Stimulated activated CD8-positive, alpha-beta memory T cell treated with anti-CD3 and anti-CD28 coated beads, Interleukin-2, amount 100 ng/mL, for 48 hours (primary cell): Measurements from ENCODE around the gene L1CAM.
A peak's percentile ranks its signal among the peaks of the same experiment; 100 is the strongest.

Experiments used
- DNase-seq, 2 donors: peaks; one replicate each; pipeline ENCODE4 v3.0.0-alpha.2; 2020; ENCODE audit warnings: low read depth in 2 of 2

L1CAM gene

GRCh38 chrX:153885968-153886903 is at the start of gene L1CAM:
TSS of gene L1CAM (minus strand) at chrX:153886173. CDS start at chrX:153875836, 10,337 bp downstream.
- no peak for DNase-seq

- DNase-seq, result no peak
Observed at GRCh38 chrX:153935326-153935851, 49.4 kb upstream of the L1CAM start.

GRCh38 chrX:153934762-153935325 is 48.9 kb upstream of the L1CAM start, which contains the start of gene NAA10:
TSS of gene NAA10 (minus strand) at chrX:153935037. CDS start at chrX:153934904, 133 bp downstream.
- DNase-seq, result peak; percentile 44 to 65

GRCh38 chrX:153934148-153934761 is 48.3 kb upstream of the L1CAM start:
- DNase-seq, result no peak

DNA sequence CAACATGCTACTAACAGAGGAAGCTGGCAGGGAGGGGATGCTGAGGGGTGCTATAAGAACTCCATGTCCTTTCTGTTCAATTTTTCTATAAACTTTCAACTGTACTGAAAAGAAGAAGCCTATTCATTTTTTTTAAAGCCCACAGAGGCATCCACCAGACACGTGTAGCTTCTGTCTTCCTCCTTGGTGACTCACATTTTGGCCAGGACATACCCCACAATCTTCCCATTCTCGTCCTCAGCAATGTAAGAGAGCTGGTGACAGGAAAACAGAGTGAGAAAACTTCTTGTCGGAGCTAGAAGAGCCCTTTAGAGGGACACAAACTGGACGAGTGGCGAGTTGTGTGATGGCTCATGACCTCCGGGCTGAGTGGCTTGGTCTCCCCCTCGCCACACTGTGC is 47.8 kb upstream of the L1CAM start:
- no peak for DNase-seq

- DNase-seq, result no peak
Observed at GRCh38 chrX:153932220-153932915, 46.4 kb upstream of the L1CAM start.

DNA sequence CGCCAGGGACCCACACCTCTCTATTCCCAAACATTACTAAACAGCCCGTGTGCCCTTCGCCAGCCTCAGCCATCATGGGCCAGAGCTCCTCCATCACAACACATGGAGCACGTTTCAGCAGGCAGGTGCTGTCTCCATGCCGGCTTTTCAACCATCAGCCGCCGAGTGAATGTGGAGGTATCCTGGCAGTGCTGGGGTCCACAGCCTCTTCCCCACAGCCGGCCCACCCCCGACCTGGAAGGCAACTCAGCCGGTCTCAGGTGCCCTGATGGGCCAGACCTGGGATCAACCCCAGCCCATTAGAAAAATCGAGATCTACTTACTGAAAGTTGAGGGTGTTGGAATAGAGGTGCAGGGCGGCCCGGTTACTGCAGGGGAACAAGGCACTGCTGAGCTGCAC is 45.8 kb upstream of the L1CAM start:
- no peak for DNase-seq

- no peak for DNase-seq
Observed at GRCh38 chrX:153931151-153931550, 45.2 kb upstream of the L1CAM start.

- no peak for DNase-seq
Observed at GRCh38 chrX:153930011-153930910, 44.3 kb upstream of the L1CAM start.

DNA sequence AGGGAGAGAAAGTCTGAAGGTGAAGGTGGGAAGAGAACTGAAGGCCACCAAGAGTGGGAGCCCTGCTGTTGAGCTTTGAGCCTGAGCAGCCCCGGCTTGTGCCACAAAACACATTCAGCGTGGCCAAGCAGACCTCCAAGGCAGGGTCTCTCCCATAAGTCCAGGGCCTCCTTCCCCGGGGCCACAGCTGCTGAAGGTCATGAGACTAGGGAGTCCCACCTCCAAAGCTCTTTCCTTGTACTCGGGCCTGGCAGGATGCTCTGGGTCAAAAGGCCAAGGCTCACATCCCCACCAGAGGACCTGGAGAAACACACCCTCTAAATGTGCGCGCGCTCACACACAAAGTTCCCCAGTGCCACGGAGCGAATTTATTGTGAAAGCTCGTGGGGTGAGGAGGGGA is 43.6 kb upstream of the L1CAM start:
- DNase-seq, result no peak

DNA sequence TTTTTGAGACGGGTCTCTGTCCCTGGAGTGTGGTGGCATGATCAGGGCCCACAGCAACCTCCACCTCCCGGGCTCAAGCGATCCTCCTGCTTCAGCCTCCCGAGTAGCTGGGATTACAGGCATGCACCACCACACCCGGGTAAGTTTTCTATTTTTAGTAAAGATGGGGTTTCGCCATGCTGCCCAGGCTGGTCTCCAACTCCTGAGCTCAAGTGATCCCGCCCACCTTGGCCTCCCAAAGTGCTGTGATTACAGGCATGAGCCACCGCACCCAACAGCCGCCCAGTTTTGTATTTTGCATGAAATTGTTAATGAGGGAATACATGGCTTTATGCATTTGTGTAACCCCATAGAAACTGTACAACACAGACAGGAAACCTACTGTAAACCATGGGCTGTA is 42.9 kb upstream of the L1CAM start:
- no peak for DNase-seq

DNA sequence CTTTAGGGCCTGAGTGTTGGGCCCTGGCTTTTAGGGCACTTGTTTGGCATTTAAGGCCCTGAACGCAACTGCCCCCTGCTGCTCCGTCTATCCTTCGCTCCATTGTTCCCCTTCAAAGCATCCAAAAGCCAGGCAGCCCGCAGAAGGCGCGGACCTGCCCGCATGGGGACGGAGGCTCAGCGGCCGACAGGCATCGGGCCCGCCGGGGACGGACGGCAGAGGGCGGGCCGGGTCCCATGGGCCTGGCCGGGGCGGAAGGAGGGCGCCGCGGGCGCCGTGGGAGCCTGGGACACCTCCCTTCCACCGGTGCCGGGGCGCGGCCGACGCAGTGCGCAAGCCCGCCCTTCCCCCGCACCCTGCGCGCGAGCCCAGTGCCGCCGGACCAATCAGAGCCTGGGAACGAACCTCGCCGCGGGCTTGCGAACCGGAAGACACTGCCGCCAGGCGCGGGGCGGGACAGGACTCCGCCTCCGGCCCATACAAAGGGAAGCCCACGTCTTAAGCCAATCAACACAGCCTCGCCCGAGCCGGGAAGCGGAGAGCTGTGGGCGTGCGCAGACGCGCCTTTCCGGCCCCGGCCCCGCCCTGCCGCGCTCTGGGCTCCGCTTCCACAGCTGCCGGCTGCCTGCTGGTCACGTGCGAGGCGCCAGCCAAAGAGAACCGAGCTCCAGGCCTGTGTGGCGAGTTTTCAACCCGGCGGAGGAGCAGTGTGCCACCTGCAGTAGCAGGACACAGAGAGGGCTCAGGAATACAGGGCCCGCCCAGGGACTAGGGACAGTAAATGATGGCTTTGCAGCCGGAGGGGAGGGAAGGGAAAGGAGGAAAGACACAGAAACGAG is 42.2 kb upstream of the L1CAM start:
- peak; percentile 84 to 88 for DNase-seq

DNA sequence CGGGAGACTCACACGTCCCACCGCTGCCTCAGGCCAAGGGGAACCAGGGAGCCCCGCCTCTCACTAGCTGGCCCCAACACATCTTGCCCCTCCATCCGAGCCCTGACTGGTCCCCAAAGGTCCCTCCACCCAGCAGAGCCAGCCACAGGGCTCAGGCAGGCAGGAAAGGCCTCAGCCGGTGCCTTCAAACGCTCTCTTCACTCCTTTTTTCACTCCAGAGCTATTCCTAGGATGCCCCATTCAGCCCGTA is 41.6 kb upstream of the L1CAM start:
- no peak for DNase-seq

GRCh38 chrX:153926858-153927671 is 41.1 kb upstream of the L1CAM start:
- peak; percentile 40 to 50 for DNase-seq

DNA sequence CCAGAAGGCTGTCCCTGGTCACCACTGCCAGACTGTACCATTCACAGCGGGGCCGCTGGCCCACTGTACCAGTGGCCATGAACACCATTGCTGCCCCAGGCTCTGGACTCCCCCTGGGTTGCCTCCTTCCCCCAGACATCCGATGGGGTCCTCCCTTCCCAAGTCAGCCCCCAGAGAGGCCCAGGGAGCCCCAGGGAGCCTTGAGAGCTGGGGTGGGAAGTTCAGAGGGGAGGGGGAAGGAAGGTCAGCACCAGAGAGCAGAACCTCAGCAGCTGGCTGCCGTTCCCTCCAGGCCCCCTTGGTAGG is 40.5 kb upstream of the L1CAM start:
- no peak for DNase-seq

DNA sequence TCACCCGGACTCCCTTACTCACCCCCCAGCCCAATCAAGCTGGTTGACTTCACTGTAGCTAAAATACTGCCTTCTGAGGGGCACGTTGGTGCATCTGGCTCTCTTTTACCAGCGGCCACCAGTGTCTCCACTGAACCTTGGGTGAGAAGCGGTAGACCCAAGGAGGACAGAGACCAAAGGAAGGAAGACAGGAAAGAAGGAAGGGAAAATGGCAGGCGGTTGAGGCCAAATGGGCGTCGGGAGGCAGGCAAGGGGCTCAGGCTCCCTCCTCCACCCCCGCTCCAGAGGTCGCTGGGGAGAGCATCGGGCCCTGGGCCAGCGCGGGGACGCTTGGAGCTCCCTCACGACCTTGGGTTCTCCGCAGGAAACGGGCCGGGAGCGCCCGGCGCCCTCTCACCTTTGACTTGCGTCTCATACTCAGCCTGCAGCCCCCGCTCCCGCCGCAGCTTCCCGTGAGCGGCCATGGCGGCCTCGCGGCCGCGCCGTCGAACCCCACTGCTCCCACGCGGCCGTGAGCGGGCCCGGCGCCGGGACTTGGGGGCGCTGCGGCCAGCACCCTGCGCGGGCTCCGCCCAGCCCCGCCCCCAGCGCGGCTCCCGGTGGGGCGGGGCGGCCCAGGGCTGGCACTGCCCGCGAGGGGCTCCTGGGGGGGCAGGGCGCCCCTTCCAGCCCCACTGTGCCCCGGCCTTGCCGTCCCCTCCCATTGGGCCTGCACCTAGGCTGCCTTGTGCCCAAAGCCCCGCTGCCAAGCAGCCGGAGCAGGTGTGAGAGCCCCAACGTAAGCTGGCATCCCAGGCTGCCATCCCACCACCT is 40.0 kb upstream of the L1CAM start, which contains the start of gene ARHGAP4:
Gene ARHGAP4 (minus strand): TSS at position 526 of the 813 bp plus-strand sequence. CDS start 62 bp downstream, at position 464.
- peak; percentile 46 to 57 for DNase-seq

- no peak for DNase-seq
Observed at GRCh38 chrX:153925387-153925738, 39.4 kb upstream of the L1CAM start.

- no peak for DNase-seq
Observed at GRCh38 chrX:153924149-153924861, 38.3 kb upstream of the L1CAM start.
